Stimulated activated CD4-positive, alpha-beta T cell treated with anti-CD3 and anti-CD28 coated beads, Interleukin-15, amount 100 ng/mL, for 24 hours (primary cell): Measurements from ENCODE around the gene NPHS1.
"Not testable (repeated sequence)": the region's sequence is repeated elsewhere in the genome, so short reads cannot be mapped to it uniquely, and the experiment has no call there.

Experiments
- DNase-seq: peaks from one replicate; pipeline ENCODE4 v3.0.0-alpha.2; 2020

The NPHS1 gene

GRCh38 chr19:35852029-35852780 lies at the start of gene NPHS1:
Gene NPHS1, minus strand, starts transcription at chr19:35852504. Its CDS starts 667 bp downstream, at chr19:35851837.
- no peak for DNase-seq

GRCh38 chr19:35901055-35901644 lies 48.8 kb upstream of the NPHS1 start:
- DNase-seq: no peak

GRCh38 chr19:35899547-35900214 lies 47.4 kb upstream of the NPHS1 start:
- peak; percentile 93 for DNase-seq

- no peak for DNase-seq
Observed at GRCh38 chr19:35898499-35898809, 46.1 kb upstream of the NPHS1 start.

- no peak for DNase-seq
Observed at GRCh38 chr19:35897706-35898451, 45.6 kb upstream of the NPHS1 start.

GRCh38 chr19:35896643-35897040 lies 44.3 kb upstream of the NPHS1 start:
- DNase-seq: no peak

GRCh38 chr19:35895911-35896642 lies 43.8 kb upstream of the NPHS1 start:
- no peak for DNase-seq

GRCh38 chr19:35894342-35894741 lies 42.0 kb upstream of the NPHS1 start:
- DNase-seq: no peak

- DNase-seq: not testable (repeated sequence)
Observed at GRCh38 chr19:35891819-35892218, 39.5 kb upstream of the NPHS1 start.

- no peak for DNase-seq
Observed at GRCh38 chr19:35890113-35890650, 37.9 kb upstream of the NPHS1 start.

- DNase-seq: no peak
Observed at GRCh38 chr19:35889370-35890112, 37.2 kb upstream of the NPHS1 start.

GRCh38 chr19:35888398-35888797 lies 36.1 kb upstream of the NPHS1 start:
- DNase-seq: no peak

- no peak for DNase-seq
Observed at GRCh38 chr19:35887197-35887596, 34.9 kb upstream of the NPHS1 start.

GRCh38 chr19:35885904-35886303 lies 33.6 kb upstream of the NPHS1 start:
- DNase-seq: no peak

- DNase-seq: no peak
Observed at GRCh38 chr19:35885225-35885738, 33.0 kb upstream of the NPHS1 start.

- no peak for DNase-seq
Observed at GRCh38 chr19:35883882-35884281, 31.6 kb upstream of the NPHS1 start.

GRCh38 chr19:35882114-35882832 lies 30.0 kb upstream of the NPHS1 start:
- DNase-seq: no peak

GRCh38 chr19:35879770-35880317 lies 27.5 kb upstream of the NPHS1 start:
- DNase-seq: peak; percentile 91

GRCh38 chr19:35879068-35879467 lies 26.8 kb upstream of the NPHS1 start:
- no peak for DNase-seq

- DNase-seq: no peak
Observed at GRCh38 chr19:35874392-35874930, 22.2 kb upstream of the NPHS1 start.
